H9 (cell line): ENCODE results near the gene TMEM158. TPM values are rescaled to one million over a fixed set of nuclear protein-coding genes. Genes with fewer than 3 reads are reported as not detected.

Experiments used
- DNase-seq: peaks from one replicate; pipeline ENCODE4 v3.0.0-alpha.2; 2017
- H2AFZ ChIP-seq: one replicate; pipeline ENCODE4 v1.6.1; 2013; ENCODE audit warnings: mild to moderate bottlenecking, low read length, control low read depth, moderate library complexity
- H2AK5ac ChIP-seq: 2 replicates; pipeline ENCODE4 v1.6.1; 2013; ENCODE audit warnings: low read length, control low read depth, mixed read lengths; ENCODE audit not compliant: insufficient read length
- H2BK120ac ChIP-seq: one replicate; pipeline ENCODE4 v1.6.1; 2013; ENCODE audit warnings: low read depth, mild to moderate bottlenecking, low read length, control low read depth, inconsistent platforms; ENCODE audit not compliant: poor library complexity, severe bottlenecking
- H2BK12ac ChIP-seq: 2 replicates; pipeline ENCODE4 v1.6.1; 2013; ENCODE audit warnings: low read length, control low read depth, mixed read lengths, low read depth; ENCODE audit not compliant: insufficient read length
- H2BK15ac ChIP-seq: 2 replicates; pipeline ENCODE4 v1.6.1; 2013; ENCODE audit warnings: low read depth, low read length, control low read depth
- H2BK20ac ChIP-seq: one replicate; pipeline ENCODE4 v1.6.1; 2013; ENCODE audit warnings: low read depth, mild to moderate bottlenecking, low read length, control low read depth, inconsistent platforms; ENCODE audit not compliant: poor library complexity, severe bottlenecking
- H2BK5ac ChIP-seq: 2 replicates; pipeline ENCODE4 v1.6.1; 2013; ENCODE audit warnings: low read length, control low read depth, mixed read lengths; ENCODE audit not compliant: insufficient read length
- H3K14ac ChIP-seq: 2 replicates; pipeline ENCODE4 v1.6.1; 2013; ENCODE audit warnings: low read length, control low read depth; ENCODE audit not compliant: insufficient read depth
- H3K18ac ChIP-seq: 2 replicates; pipeline ENCODE4 v1.6.1; 2013; ENCODE audit warnings: low read depth, mild to moderate bottlenecking, mixed read lengths, low read length, control low read depth; ENCODE audit not compliant: insufficient read length
- H3K23ac ChIP-seq: 2 replicates; pipeline ENCODE4 v1.6.1; 2013; ENCODE audit warnings: low read length, control low read depth, mixed read lengths, low read depth; ENCODE audit not compliant: insufficient read length
- H3K23me2 ChIP-seq: 2 replicates; pipeline ENCODE4 v1.6.1; 2013; ENCODE audit warnings: low read depth, mild to moderate bottlenecking, mixed read lengths, low read length, control low read depth; ENCODE audit not compliant: insufficient read length, poor library complexity, severe bottlenecking
- H3K27ac ChIP-seq: 2 replicates; pipeline ENCODE4 v1.5.1; 2013; ENCODE audit warnings: low read length, control low read depth, mixed read lengths, low read depth; ENCODE audit not compliant: insufficient read length
- H3K27me3 ChIP-seq: 2 replicates; pipeline ENCODE4 v1.6.1; 2013; ENCODE audit warnings: low read length, control low read depth, inconsistent platforms; ENCODE audit not compliant: insufficient read depth
- H3K4ac ChIP-seq: 2 replicates; pipeline ENCODE4 v1.6.1; 2013; ENCODE audit warnings: low read depth, mild to moderate bottlenecking, control low read depth, inconsistent platforms, low read length, moderate library complexity
- H3K4me1 ChIP-seq: 2 replicates; pipeline ENCODE4 v1.6.1; 2013; ENCODE audit warnings: low read length, control low read depth, inconsistent platforms; ENCODE audit not compliant: insufficient read depth
- H3K4me2 ChIP-seq: 2 replicates; pipeline ENCODE4 v1.6.1; 2013; ENCODE audit warnings: low read length, control low read depth, mixed read lengths; ENCODE audit not compliant: insufficient read length, insufficient read depth
- H3K56ac ChIP-seq: 2 replicates; pipeline ENCODE4 v1.6.1; 2013; ENCODE audit warnings: low read depth, mild to moderate bottlenecking, mixed read lengths, low read length, control low read depth; ENCODE audit not compliant: insufficient read length
- H3K79me1 ChIP-seq: 2 replicates; pipeline ENCODE4 v1.6.1; 2013; ENCODE audit warnings: low read depth, mild to moderate bottlenecking, moderate library complexity, low read length, control low read depth, inconsistent platforms; ENCODE audit not compliant: insufficient read depth, poor library complexity, severe bottlenecking
- H3K79me2 ChIP-seq: 2 replicates; pipeline ENCODE4 v1.6.1; 2013; ENCODE audit warnings: low read length, control low read depth, inconsistent platforms; ENCODE audit not compliant: insufficient read depth
- H3K9ac ChIP-seq: 2 replicates; pipeline ENCODE4 v1.6.1; 2013; ENCODE audit warnings: low read length, control low read depth, mixed read lengths; ENCODE audit not compliant: insufficient read length; ENCODE audit errors: extremely low read depth
- H3K9me3 ChIP-seq: one replicate; pipeline ENCODE4 v1.6.1; 2013; ENCODE audit warnings: low read depth, low read length, inconsistent platforms; ENCODE audit not compliant: control insufficient read depth
- H3T11ph ChIP-seq: one replicate; pipeline ENCODE4 v1.6.1; 2013; ENCODE audit warnings: mild to moderate bottlenecking, low read length, control low read depth, inconsistent platforms
- H4K20me1 ChIP-seq: one replicate; pipeline ENCODE4 v1.6.1; 2013; ENCODE audit not compliant: control insufficient read depth, insufficient read length, insufficient read depth
- H4K5ac ChIP-seq: 2 replicates; pipeline ENCODE4 v1.6.1; 2013; ENCODE audit warnings: low read depth, mild to moderate bottlenecking, mixed read lengths, low read length, control low read depth; ENCODE audit not compliant: insufficient read length
- H4K8ac ChIP-seq: replicated peaks from 2 replicates; pipeline ENCODE4 v1.6.1; 2013; ENCODE audit warnings: low read length, control low read depth, mixed read lengths, low read depth; ENCODE audit not compliant: insufficient read length
- H4K91ac ChIP-seq: 2 replicates; pipeline ENCODE4 v1.6.1; 2013; ENCODE audit warnings: low read depth, mild to moderate bottlenecking, moderate library complexity, mixed read lengths, low read length, control low read depth; ENCODE audit not compliant: insufficient read length
- H3K27ac Mint-ChIP-seq, 3 experiments: 2 replicates in 2 of 3; 3 replicates in 1 of 3; pipeline ENCODE4 v1.8.0; 2020 to 2021; ENCODE audit warnings: mixed read lengths in 3 of 3, mild to moderate bottlenecking in 1 of 3, moderate library complexity in 1 of 3
- H3K27me3 Mint-ChIP-seq: 2 replicates; pipeline ENCODE4 v1.8.0; 2021; ENCODE audit warnings: low read depth, mild to moderate bottlenecking, moderate library complexity, mixed read lengths
- H3K36me3 Mint-ChIP-seq, 3 experiments: 2 replicates in 2 of 3; 3 replicates in 1 of 3; pipeline ENCODE4 v1.8.0; 2020 to 2021; ENCODE audit warnings: low read depth in 3 of 3, mixed read lengths in 3 of 3; ENCODE audit not compliant: insufficient read depth in 1 of 3
- H3K4me1 Mint-ChIP-seq, 2 experiments: 2 replicates each; pipeline ENCODE4 v1.8.0; 2020; ENCODE audit warnings: mixed read lengths in 2 of 2
- H3K4me3 Mint-ChIP-seq, 2 experiments: 2 replicates in 1 of 2; 3 replicates in 1 of 2; pipeline ENCODE4 v1.8.0; 2020 to 2021; ENCODE audit warnings: mild to moderate bottlenecking in 2 of 2, mixed read lengths in 2 of 2, moderate library complexity in 1 of 2
- H3K9me3 Mint-ChIP-seq, 2 experiments: 2 replicates in 1 of 2; 3 replicates in 1 of 2; pipeline ENCODE4 v1.8.0; 2020; ENCODE audit warnings: mild to moderate bottlenecking in 2 of 2, mixed read lengths in 2 of 2, moderate library complexity in 1 of 2
- WGBS: extraction: QIAGEN DNeasy Blood & Tissue Kit; methylation state at CpG from one replicate; pipeline ENCODE4 v1.1.7; 2013; ENCODE audit warnings: missing lambda C conversion rate, low lambda C conversion rate, mixed read lengths; ENCODE audit not compliant: insufficient read length; ENCODE audit errors: extremely low coverage; 5-methylcytosine and 5-hydroxymethylcytosine counted together
- total RNA-seq: library from RNA; stranded (reverse); gene quantifications from 2 replicates; pipeline ENCODE4 v1.2.1, GENCODE V29; 2021
- TF ChIP-seq, protein P1 (sequence below): fragments of 200-600 bp; sonication (generic); conservative IDR thresholded peaks from 3 replicates; pipeline ENCODE4 v1.8.0; 2021; ENCODE audit warnings: antibody characterized with exemption, mild to moderate bottlenecking

Gene TMEM158
- total RNA-seq, 1 experiment from 2014 or later = 29.1 TPM

DNA sequence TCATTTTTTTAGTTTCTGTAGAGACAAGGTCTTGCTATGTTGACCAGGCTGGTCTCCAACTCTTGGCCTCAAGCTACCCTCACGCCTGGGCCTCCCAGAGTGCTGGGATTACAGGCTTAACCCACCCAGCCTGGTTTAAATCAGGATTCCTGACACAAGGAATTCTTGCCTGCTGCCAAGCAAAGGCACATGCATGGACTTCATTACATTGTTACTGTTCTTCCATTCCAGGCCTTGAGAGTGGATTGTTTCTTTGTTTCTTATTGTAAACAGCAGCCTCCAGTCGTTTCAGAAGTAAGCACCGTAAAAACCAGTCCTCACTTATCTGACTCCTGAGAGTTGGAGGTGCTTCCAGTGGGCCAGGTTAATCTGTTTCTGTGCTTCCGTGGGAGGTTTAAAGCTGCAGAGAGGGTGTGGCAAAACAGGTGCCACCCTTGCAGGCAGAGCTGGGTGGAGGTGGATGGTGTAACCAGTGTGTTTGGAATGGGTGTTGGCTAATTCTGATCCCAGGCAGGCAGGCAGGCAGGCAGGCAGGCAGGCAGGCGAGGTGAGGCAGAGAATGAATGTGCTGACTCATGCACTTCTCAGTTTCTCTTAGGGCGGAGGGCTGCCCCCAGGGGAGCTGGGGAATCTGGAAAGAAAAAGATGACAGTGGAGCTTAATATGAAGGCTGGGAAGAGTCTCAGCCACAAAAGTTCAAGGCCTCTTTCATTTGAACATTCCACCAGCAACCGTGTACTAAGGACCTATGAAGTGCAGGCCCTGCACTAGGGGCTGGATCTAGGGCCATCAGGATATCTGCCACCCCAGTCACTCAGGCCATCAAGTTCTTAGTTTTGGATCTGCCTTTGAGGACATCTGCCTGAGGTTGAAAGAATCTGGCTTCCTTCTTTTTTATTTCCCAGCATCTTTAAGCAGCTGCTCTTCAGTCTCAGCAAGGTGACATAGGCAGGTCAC is 42.9 kb downstream of the TMEM158 start:
- Histone ChIP-seq H3K4ac (no peak overlapping the region), H2BK20ac (no peak overlapping the region), H3K14ac (peak overlapping the region; percentile 1; the same call in 1 of the 2 replicates), H4K91ac (no peak overlapping the region), H3K79me2 (no peaks in the 10 kb centered on the region), H4K5ac (no peak overlapping the region), H3K4me2 (no peak overlapping the region), H3K23ac (no peak overlapping the region), H2BK120ac (no peak overlapping the region), H3K27me3 (no peaks in the 10 kb centered on the region), H3K9me3 (no peaks in the 10 kb centered on the region), H2BK12ac (no peak overlapping the region), H4K20me1 (no peaks in the 10 kb centered on the region), H2AK5ac (no peak overlapping the region), H3K27ac (no peak overlapping the region), H2BK15ac (no peak overlapping the region), H3K23me2 (no peaks in the 10 kb centered on the region), H4K8ac (no peak overlapping the region), H3K18ac (peak overlapping the region; percentile 54), H3K56ac (no peak overlapping the region), H3K79me1 (no peaks in the 10 kb centered on the region), H3K4me1 (no peaks in the 10 kb centered on the region; the same call in 1 of the 2 replicates), H3T11ph (no peak overlapping the region), H2AFZ (peak overlapping the region; percentile 1), H3K9ac (no peak overlapping the region), H2BK5ac (no peak overlapping the region)
- no peaks in the 10 kb centered on the region for H3K36me3 Mint-ChIP-seq
- H3K9me3 Mint-ChIP-seq = no peaks in the 10 kb centered on the region; a peak in 1 of 5 replicates
- H3K27ac Mint-ChIP-seq = peak overlapping the region in 2 of 3 experiments; percentile 19 to 93; a peak in 3 of 7 replicates
- TF ChIP-seq, protein P1, sequence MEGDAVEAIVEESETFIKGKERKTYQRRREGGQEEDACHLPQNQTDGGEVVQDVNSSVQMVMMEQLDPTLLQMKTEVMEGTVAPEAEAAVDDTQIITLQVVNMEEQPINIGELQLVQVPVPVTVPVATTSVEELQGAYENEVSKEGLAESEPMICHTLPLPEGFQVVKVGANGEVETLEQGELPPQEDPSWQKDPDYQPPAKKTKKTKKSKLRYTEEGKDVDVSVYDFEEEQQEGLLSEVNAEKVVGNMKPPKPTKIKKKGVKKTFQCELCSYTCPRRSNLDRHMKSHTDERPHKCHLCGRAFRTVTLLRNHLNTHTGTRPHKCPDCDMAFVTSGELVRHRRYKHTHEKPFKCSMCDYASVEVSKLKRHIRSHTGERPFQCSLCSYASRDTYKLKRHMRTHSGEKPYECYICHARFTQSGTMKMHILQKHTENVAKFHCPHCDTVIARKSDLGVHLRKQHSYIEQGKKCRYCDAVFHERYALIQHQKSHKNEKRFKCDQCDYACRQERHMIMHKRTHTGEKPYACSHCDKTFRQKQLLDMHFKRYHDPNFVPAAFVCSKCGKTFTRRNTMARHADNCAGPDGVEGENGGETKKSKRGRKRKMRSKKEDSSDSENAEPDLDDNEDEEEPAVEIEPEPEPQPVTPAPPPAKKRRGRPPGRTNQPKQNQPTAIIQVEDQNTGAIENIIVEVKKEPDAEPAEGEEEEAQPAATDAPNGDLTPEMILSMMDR = no peak
- no peak overlapping the region; a peak in 1 of 5 replicates for H3K4me3 Mint-ChIP-seq
- WGBS = no CpG with 5 or more reads among the region's 7 CpGs
- peak; percentile 63 for DNase-seq
- peaks cover 12 to 19% of the 10 kb centered on the region in 2 experiments for H3K4me1 Mint-ChIP-seq
- H3K27me3 Mint-ChIP-seq = peaks cover 15% of the 10 kb centered on the region
